Erythroblast (primary cell): ENCODE data around the gene RERE.

ENCODE experiments used
- GATA1 ChIP-seq: IDR thresholded peaks from 2 replicates; pipeline ENCODE4 v1.6.1; 2011; ENCODE audit warnings: low read depth, mild to moderate bottlenecking, control low read depth, low read length, moderate library complexity
- POLR2A ChIP-seq: IDR thresholded peaks from 2 replicates; pipeline ENCODE4 v1.6.1; 2011; ENCODE audit warnings: mild to moderate bottlenecking, low read length

DNA sequence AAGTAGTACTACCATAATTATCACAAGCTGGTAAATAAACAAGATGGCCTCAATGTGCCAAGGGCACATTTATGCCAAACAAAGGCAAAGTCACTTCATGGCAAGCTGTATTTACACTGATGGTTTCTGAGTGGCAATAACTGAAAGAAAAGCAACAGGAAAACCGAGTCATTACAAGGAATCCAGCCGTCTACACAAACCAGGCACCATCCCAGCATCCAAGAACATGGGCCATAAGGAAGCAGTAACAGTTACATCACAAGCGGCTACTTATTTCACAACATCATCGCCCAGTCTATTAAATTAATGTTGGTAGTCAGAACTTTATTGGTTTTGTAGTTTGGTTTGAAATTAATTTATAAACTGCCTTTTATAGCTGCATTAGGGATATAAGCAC, 214.2 kb downstream of the RERE start:
- TF ChIP-seq POLR2A = no peak
- no peak for TF ChIP-seq GATA1
